DND-41 (cell line): Measurements from ENCODE around the gene KRTAP10-6.

Experiments used
- ATAC-seq: fragments of 200-7000 bp; cut with Tn5 transposase; 3 replicates; pipeline ENCODE4 v1.9.1; 2021; ENCODE audit warnings: low read depth; ENCODE audit not compliant: insufficient read depth
- DNase-seq: peaks from one replicate; pipeline ENCODE4 v3.0.0-alpha.2; 2020
- H2AFZ ChIP-seq: 2 replicates; pipeline ENCODE4 v1.6.0; 2012; ENCODE audit warnings: low read depth, low read length
- H3K27ac ChIP-seq: 2 replicates; pipeline ENCODE4 v1.5.1; 2012; ENCODE audit warnings: low read length, inconsistent platforms
- H3K27me3 ChIP-seq: fragments of 200-600 bp; sonication (generic); 2 replicates; pipeline ENCODE4 v1.6.0; 2012; ENCODE audit warnings: low read length, mild to moderate bottlenecking, inconsistent platforms; ENCODE audit not compliant: insufficient read depth, poor library complexity
- H3K36me3 ChIP-seq: 2 replicates; pipeline ENCODE4 v1.5.1; 2012; ENCODE audit warnings: low read length, inconsistent platforms; ENCODE audit not compliant: insufficient read depth
- H3K4me1 ChIP-seq: 2 replicates; pipeline ENCODE4 v1.5.1; 2012; ENCODE audit warnings: mild to moderate bottlenecking, low read length; ENCODE audit not compliant: insufficient read depth
- H3K4me2 ChIP-seq: 2 replicates; pipeline ENCODE4 v1.6.0; 2012; ENCODE audit warnings: mild to moderate bottlenecking, moderate library complexity, low read length, inconsistent platforms; ENCODE audit not compliant: insufficient read depth
- H3K4me3 ChIP-seq, 2 experiments: fragments of 200-600 bp in 1 of 2; shearing (Covaris generic) in 1 of 2; 2 replicates each; pipeline ENCODE4 v1.5.1; 2012 to 2016; ENCODE audit warnings: inconsistent platforms in 2 of 2, low read length in 2 of 2, mild to moderate bottlenecking in 2 of 2, low read depth in 1 of 2, moderate library complexity in 1 of 2
- H3K79me2 ChIP-seq: 2 replicates; pipeline ENCODE4 v1.6.0; 2012; ENCODE audit warnings: low read length, inconsistent platforms; ENCODE audit not compliant: insufficient read depth
- H3K9ac ChIP-seq: 2 replicates; pipeline ENCODE4 v1.6.0; 2012; ENCODE audit warnings: low read depth, mild to moderate bottlenecking, inconsistent platforms, low read length, moderate library complexity
- H3K9me3 ChIP-seq: 2 replicates; pipeline ENCODE4 v1.5.1; 2012; ENCODE audit warnings: low read length, moderate library complexity, mild to moderate bottlenecking, inconsistent platforms; ENCODE audit not compliant: insufficient read depth, severe bottlenecking
- H4K20me1 ChIP-seq: 2 replicates; pipeline ENCODE4 v1.6.0; 2012; ENCODE audit warnings: low read length; ENCODE audit not compliant: insufficient read depth
- CTCF ChIP-seq: IDR thresholded peaks from 2 replicates; pipeline ENCODE4 v1.5.1; 2012; ENCODE audit warnings: borderline replicate concordance, low read length, moderate library complexity, mild to moderate bottlenecking; ENCODE audit not compliant: poor library complexity, severe bottlenecking; ENCODE audit errors: extremely low read depth
- EZH2 ChIP-seq: IDR thresholded peaks from 3 replicates; pipeline ENCODE4 v1.6.1; 2012; ENCODE audit warnings: borderline replicate concordance, low read depth, mild to moderate bottlenecking, moderate library complexity, low read length, inconsistent platforms; ENCODE audit not compliant: severe bottlenecking

Gene KRTAP10-6

GRCh38 chr21:44615466-44615865 is 23.2 kb upstream of the KRTAP10-6 start:
- Histone ChIP-seq H2AFZ (no peak overlapping the region), H3K36me3 (no peaks in the 10 kb centered on the region), H3K4me1 (no peaks in the 10 kb centered on the region), H3K9ac (no peak overlapping the region), H3K4me3 (no peak overlapping the region), H3K27ac (no peak overlapping the region), H4K20me1 (no peaks in the 10 kb centered on the region), H3K79me2 (no peaks in the 10 kb centered on the region), H3K4me2 (no peak overlapping the region), H3K9me3 (peaks cover 24% of the 10 kb centered on the region), H3K27me3 (no peaks in the 10 kb centered on the region)
- no peak for TF ChIP-seq CTCF
- no peak for TF ChIP-seq EZH2
- no peak for ATAC-seq
- DNase-seq, result no peak

- no peak for ATAC-seq
- Histone ChIP-seq H3K36me3 (no peaks in the 10 kb centered on the region), H3K4me2 (no peak overlapping the region), H3K27me3 (no peaks in the 10 kb centered on the region), H3K9ac (no peak overlapping the region), H3K79me2 (no peaks in the 10 kb centered on the region), H4K20me1 (no peaks in the 10 kb centered on the region), H3K9me3 (peaks cover 24% of the 10 kb centered on the region), H3K4me3 (no peak overlapping the region), H3K4me1 (no peaks in the 10 kb centered on the region), H2AFZ (no peak overlapping the region), H3K27ac (no peak overlapping the region)
- no peak for TF ChIP-seq EZH2
- no peak for TF ChIP-seq CTCF
- no peak for DNase-seq
Observed at GRCh38 chr21:44614961-44615391, 22.7 kb upstream of the KRTAP10-6 start.

- Histone ChIP-seq H3K9me3 (peaks cover 21% of the 10 kb centered on the region), H3K79me2 (no peaks in the 10 kb centered on the region), H3K4me1 (no peaks in the 10 kb centered on the region), H2AFZ (no peak overlapping the region), H3K4me3 (no peak overlapping the region), H4K20me1 (no peaks in the 10 kb centered on the region), H3K36me3 (no peaks in the 10 kb centered on the region), H3K9ac (no peak overlapping the region), H3K27ac (no peak overlapping the region), H3K4me2 (no peak overlapping the region), H3K27me3 (no peaks in the 10 kb centered on the region)
- ATAC-seq (no peak), DNase-seq (no peak)
- TF ChIP-seq EZH2, result no peak
Observed at GRCh38 chr21:44614161-44614631, 21.9 kb upstream of the KRTAP10-6 start.

GRCh38 chr21:44613386-44614155 is 21.3 kb upstream of the KRTAP10-6 start:
- Histone ChIP-seq H3K27me3 (no peaks in the 10 kb centered on the region), H3K9ac (no peak overlapping the region), H3K9me3 (peaks cover 21% of the 10 kb centered on the region), H3K27ac (no peak overlapping the region), H4K20me1 (no peaks in the 10 kb centered on the region), H3K36me3 (no peaks in the 10 kb centered on the region), H3K4me3 (no peak overlapping the region), H3K79me2 (no peaks in the 10 kb centered on the region), H3K4me1 (no peaks in the 10 kb centered on the region), H2AFZ (no peak overlapping the region), H3K4me2 (no peak overlapping the region)
- DNase-seq, result no peak
- TF ChIP-seq CTCF, result no peak
- TF ChIP-seq EZH2, result no peak
- ATAC-seq, result no peak
